ENCODE results near the gene KIRREL3. TPM values are rescaled to one million over a fixed set of nuclear protein-coding genes. Genes with fewer than 3 reads are reported as not detected.

KIRREL3 gene
- polyA plus RNA-seq, 2 of the 4 experiments (the other 2 are of a cell fraction) = 3.0 to 11.0 TPM

- ChIA-PET CTCF (no interaction called here), POLR2A (no interaction called here)
- no peak for ATAC-seq
- Histone ChIP-seq H3K9me3 (no peaks in the 10 kb centered on the region), H3K27ac (no peak overlapping the region), H3K4me3 (no peak overlapping the region), H3K4me1 (no peaks in the 10 kb centered on the region), H3K4me2 (no peak overlapping the region)
- WGBS (ENCODE audit: missing lambda C conversion rate) = 86% methylated on average over 5 of the region's 8 CpGs
- FAIRE-seq = no peak
- no peak for TF ChIP-seq HOXB13 (CRISPR knock-in tag; IDR thresholded peaks at IDR 0.05; ENCODE audit: low read depth)
- TF ChIP-seq, protein P1, sequence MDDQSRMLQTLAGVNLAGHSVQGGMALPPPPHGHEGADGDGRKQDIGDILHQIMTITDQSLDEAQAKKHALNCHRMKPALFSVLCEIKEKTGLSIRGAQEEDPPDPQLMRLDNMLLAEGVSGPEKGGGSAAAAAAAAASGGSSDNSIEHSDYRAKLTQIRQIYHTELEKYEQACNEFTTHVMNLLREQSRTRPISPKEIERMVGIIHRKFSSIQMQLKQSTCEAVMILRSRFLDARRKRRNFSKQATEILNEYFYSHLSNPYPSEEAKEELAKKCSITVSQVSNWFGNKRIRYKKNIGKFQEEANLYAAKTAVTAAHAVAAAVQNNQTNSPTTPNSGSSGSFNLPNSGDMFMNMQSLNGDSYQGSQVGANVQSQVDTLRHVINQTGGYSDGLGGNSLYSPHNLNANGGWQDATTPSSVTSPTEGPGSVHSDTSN (IDR thresholded peaks at IDR 0.05) = no peak
- no peak for TF ChIP-seq HOXB5 (CRISPR knock-in tag; IDR thresholded peaks at IDR 0.05)
- TF ChIP-seq ZNF302 (CRISPR knock-in tag; IDR thresholded peaks at IDR 0.05) = no peak
- TF ChIP-seq TFCP2L1 (CRISPR knock-in tag; IDR thresholded peaks at IDR 0.05) = no peak
- TF ChIP-seq, protein P2, sequence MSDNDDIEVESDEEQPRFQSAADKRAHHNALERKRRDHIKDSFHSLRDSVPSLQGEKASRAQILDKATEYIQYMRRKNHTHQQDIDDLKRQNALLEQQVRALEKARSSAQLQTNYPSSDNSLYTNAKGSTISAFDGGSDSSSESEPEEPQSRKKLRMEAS (IDR thresholded peaks at IDR 0.05) = no peak
- TF ChIP-seq RCOR1 (IDR thresholded peaks at IDR 0.05; ENCODE audit: low read depth, low read length) = no peak
- no peak for TF ChIP-seq REST (IDR thresholded peaks at IDR 0.05)
- no peak for TF ChIP-seq RAD21 (conservative IDR thresholded peaks at IDR 0.05 in 1 of 2, IDR thresholded peaks at IDR 0.05 in 1 of 2)
- TF ChIP-seq POLR2AphosphoS2 (conservative IDR thresholded peaks at IDR 0.05; ENCODE audit: low read length) = no peak
- no peak for DNase-seq (ENCODE audit: low read depth in 1 of 2, low spot score in 1 of 2)
These were observed 488.3 kb downstream of the KIRREL3 start for GRCh38 chr11:126512251-126512650.

DNA sequence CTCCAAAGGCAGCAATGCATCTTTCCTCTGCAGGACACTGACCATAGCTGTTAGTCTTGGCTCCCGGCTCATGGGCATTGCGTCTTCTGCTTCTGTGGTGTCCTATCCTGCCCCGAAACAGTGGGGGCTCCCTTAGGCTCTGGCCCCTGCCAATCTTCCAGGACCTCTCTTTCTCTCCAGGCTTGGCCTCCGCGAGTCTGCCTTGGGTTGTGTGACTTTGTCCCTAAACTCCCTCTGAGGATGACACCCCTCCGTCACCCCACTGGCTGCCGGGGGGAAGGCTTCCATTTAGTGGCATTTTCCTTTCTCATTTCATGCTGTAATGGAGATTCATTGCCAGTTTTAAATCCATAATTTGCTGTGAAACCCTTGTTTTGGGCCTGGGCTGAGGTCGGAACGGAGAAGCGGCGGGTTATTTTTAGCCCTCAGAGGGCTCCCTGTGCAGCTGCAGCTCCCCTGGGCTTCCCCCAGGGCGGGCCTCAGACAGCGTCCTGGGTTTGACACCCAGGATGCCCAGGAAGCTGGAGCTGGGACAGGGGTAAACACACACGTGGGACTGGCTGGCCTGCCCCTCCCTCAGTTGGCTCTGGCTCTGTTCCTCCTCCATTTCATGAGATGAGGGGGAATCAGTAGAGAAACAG, 489.0 kb downstream of the KIRREL3 start:
- WGBS (ENCODE audit: missing lambda C conversion rate) = 84% methylated on average over 11 of the region's 14 CpGs
- Histone ChIP-seq H3K4me1 (no peaks in the 10 kb centered on the region), H3K4me2 (no peak overlapping the region), H3K4me3 (no peak overlapping the region), H3K9me3 (0 out of 3 replicates have a peak, but pooled peaks cover 4% of the 10 kb centered on the region), H3K27ac (no peak overlapping the region)
- TF ChIP-seq FOSB (CRISPR knock-in tag; IDR thresholded peaks at IDR 0.05) (no peak), JUNB (IDR thresholded peaks at IDR 0.05) (no peak)
- TF ChIP-seq, protein P3, sequence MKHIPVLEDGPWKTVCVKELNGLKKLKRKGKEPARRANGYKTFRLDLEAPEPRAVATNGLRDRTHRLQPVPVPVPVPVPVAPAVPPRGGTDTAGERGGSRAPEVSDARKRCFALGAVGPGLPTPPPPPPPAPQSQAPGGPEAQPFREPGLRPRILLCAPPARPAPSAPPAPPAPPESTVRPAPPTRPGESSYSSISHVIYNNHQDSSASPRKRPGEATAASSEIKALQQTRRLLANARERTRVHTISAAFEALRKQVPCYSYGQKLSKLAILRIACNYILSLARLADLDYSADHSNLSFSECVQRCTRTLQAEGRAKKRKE (CRISPR knock-in tag; IDR thresholded peaks at IDR 0.05; ENCODE audit: low read depth) = no peak
- TF ChIP-seq, protein P1 (IDR thresholded peaks at IDR 0.05) = no peak
- ChIA-PET CTCF (no interaction called here), POLR2A (no interaction called here)
- ATAC-seq = no peak
- FAIRE-seq = no peak
- DNase-seq (ENCODE audit: low read depth in 1 of 2, low spot score in 1 of 2) = no peak

DNA sequence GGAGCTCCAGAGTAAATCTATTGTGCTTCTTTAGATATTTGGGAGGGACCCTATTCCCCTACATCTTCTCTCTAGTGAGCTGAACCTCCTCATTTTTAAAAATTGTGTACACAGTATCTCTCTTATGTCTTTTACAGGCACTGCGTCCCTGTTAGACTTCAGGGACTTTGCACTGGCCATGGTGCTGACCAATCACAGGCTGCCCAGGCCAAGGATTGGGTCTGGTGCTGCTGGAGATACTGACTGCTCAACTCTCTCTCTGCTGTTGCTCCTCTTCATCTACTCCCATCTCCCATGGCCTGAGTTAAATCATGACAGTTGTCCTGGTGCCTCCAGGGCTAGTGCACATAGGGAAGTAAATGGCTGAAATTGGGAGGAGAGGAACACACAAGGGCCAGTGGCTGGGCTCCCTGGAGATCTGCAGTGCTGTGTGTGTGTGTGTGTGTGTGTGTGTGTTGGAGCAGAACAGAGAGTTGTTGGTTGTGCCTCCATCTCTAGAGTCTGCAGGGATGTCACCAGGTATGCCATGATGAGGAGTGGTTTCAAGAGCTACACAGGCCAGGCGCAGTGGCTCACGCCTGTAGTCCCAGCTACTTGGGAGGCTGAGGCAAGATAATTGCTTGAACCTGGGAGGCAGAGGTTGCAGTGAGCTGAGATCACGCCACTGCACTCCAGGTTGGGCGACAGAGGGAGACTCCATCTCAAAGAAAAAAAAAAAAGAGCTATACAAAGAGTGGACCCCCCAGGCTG, 489.8 kb downstream of the KIRREL3 start:
- DNase-seq (ENCODE audit: low read depth in 1 of 2, low spot score in 1 of 2) (no peak), FAIRE-seq (no peak), ATAC-seq (no peak)
- ChIA-PET CTCF (no interaction called here), POLR2A (no interaction called here)
- TF ChIP-seq MAZ (IDR thresholded peaks at IDR 0.05; ENCODE audit: borderline replicate concordance, low read depth, low read length) (no peak), HOXA7 (CRISPR knock-in tag; IDR thresholded peaks at IDR 0.05) (no peak), SREBF2 (IDR thresholded peaks at IDR 0.05) (no peak), RARB (CRISPR knock-in tag; IDR thresholded peaks at IDR 0.05) (no peak)
- TF ChIP-seq, protein P4, sequence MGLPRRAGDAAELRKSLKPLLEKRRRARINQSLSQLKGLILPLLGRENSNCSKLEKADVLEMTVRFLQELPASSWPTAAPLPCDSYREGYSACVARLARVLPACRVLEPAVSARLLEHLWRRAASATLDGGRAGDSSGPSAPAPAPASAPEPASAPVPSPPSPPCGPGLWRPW (IDR thresholded peaks at IDR 0.05) = no peak
- Histone ChIP-seq H3K27ac (no peak overlapping the region), H3K4me1 (no peaks in the 10 kb centered on the region), H3K9me3 (0 out of 3 replicates have a peak, but pooled peaks cover 6% of the 10 kb centered on the region), H3K4me3 (no peak overlapping the region), H3K4me2 (no peak overlapping the region)
- WGBS (ENCODE audit: missing lambda C conversion rate) = 56% methylated on average over 3 of the region's 5 CpGs

Data from A549 (cell line).